K562 (cell line): ENCODE data around the gene NCOA6. TPM values are rescaled to one million over a fixed set of nuclear protein-coding genes. Genes with fewer than 3 reads are reported as not detected.

ENCODE experiments used
- ATAC-seq: fragments of 200-7000 bp; cut with Tn5 transposase; 3 replicates; pipeline ENCODE4 v1.9.1; 2020; ENCODE audit warnings: moderate library complexity
- BruUV-seq: library from RNA; stranded (reverse); fragments of 400-500 nt; replicated peaks from 2 replicates; lab custom pipeline; 2021; lab: Mats Ljungman, UMichigan
- CTCF ChIA-PET: fragments of 300-600 bp; formaldehyde crosslinking; extraction: SDS; loops from one replicate; lab custom pipeline; 2021; ENCODE audit warnings: low intra/inter-chr PET ratio; lab: Yijun Ruan, JAX
- POLR2A ChIA-PET: fragments of 300-600, 350-650 bp; sonication (Branson Sonifier 250); formaldehyde crosslinking; extraction: SDS; loops from one replicate; lab custom pipeline; 2021; ENCODE audit warnings: antibody characterized with exemption, inconsistent platforms; lab: Yijun Ruan, JAX
- DNase-seq, 4 experiments: peaks; one replicate each; pipeline versions ENCODE4 v3.0.0 to v3.0.0-alpha.2; 2011 to 2018; ENCODE audit warnings: low spot score in 3 of 4, mixed read lengths in 3 of 4; ENCODE audit errors: extremely low read depth in 1 of 4
- FAIRE-seq: peaks from 2 replicates; lab custom pipeline; 2011; peaks lifted over from hg19 to GRCh38; lab: Jason Lieb, UNC
- H2AFZ ChIP-seq: 2 replicates; pipeline ENCODE4 v1.6.0; 2011; ENCODE audit warnings: low read depth, low read length, control low read depth, inconsistent platforms
- H3K27ac ChIP-seq: fragments of 200-600 bp; 3 replicates; pipeline ENCODE4 v1.8.0; 2011; ENCODE audit warnings: low read depth, mild to moderate bottlenecking, control low read depth, inconsistent platforms, low read length, moderate library complexity, mixed read lengths; ENCODE audit errors: extremely low read depth
- H3K27me3 ChIP-seq, 2 experiments: fragments of 300-600 bp in 1 of 2; 2 replicates in 1 of 2; 3 replicates in 1 of 2; pipeline versions ENCODE4 v1.6.0 to v1.8.0; 2011; ENCODE audit warnings: inconsistent platforms in 2 of 2, low read length in 2 of 2, mild to moderate bottlenecking in 1 of 2, mixed read lengths in 1 of 2, moderate library complexity in 1 of 2; ENCODE audit not compliant: control insufficient read depth in 2 of 2, insufficient read depth in 2 of 2
- H3K36me3 ChIP-seq: fragments of 300-600 bp; 3 replicates; pipeline ENCODE4 v1.8.0; 2011; ENCODE audit warnings: mild to moderate bottlenecking, low read length, inconsistent platforms; ENCODE audit not compliant: control insufficient read depth, insufficient read depth
- H3K4me1 ChIP-seq, 2 experiments: fragments of 200-600 bp in 1 of 2; replicated peaks in 1 of 2; 2 replicates in 1 of 2; 3 replicates in 1 of 2; pipeline versions ENCODE4 v1.5.1 to v1.8.0; 2011; ENCODE audit warnings: inconsistent platforms in 2 of 2, low read length in 2 of 2, mild to moderate bottlenecking in 1 of 2, mixed read lengths in 1 of 2, moderate library complexity in 1 of 2; ENCODE audit not compliant: control insufficient read depth in 2 of 2, insufficient read depth in 2 of 2
- H3K4me2 ChIP-seq: 2 replicates; pipeline ENCODE4 v1.6.1; 2011; ENCODE audit warnings: low read length, control low read depth, inconsistent platforms, mixed read lengths; ENCODE audit not compliant: insufficient read depth
- H3K4me3 ChIP-seq: fragments of 200-600 bp; sonication (generic), shearing (Covaris generic); 2 replicates; pipeline ENCODE4 v1.5.1; 2016; ENCODE audit warnings: control low read depth, inconsistent platforms
- H3K79me2 ChIP-seq: fragments of 200-600 bp; 3 replicates; pipeline ENCODE4 v1.8.0; 2011; ENCODE audit warnings: low read length, inconsistent platforms; ENCODE audit not compliant: control insufficient read depth, insufficient read depth
- H3K9ac ChIP-seq, 2 experiments: 2 replicates each; pipeline versions ENCODE4 v1.6.0 to v1.6.1; 2011; ENCODE audit warnings: low read depth in 2 of 2, low read length in 2 of 2, control low read depth in 1 of 2, inconsistent platforms in 1 of 2, mild to moderate bottlenecking in 1 of 2, mixed read lengths in 1 of 2; ENCODE audit not compliant: insufficient read depth in 1 of 2
- H3K9me1 ChIP-seq: one replicate; pipeline ENCODE4 v1.6.0; 2011; ENCODE audit warnings: inconsistent platforms, mild to moderate bottlenecking, low read length, moderate library complexity; ENCODE audit not compliant: control insufficient read depth, insufficient read depth
- H3K9me3 ChIP-seq: replicated peaks from 2 replicates; pipeline ENCODE4 v1.5.1; 2011; ENCODE audit warnings: low read depth, low read length, inconsistent platforms; ENCODE audit not compliant: control insufficient read depth, insufficient read depth
- H4K20me1 ChIP-seq: replicated peaks from 2 replicates; pipeline ENCODE4 v1.6.1; 2011; ENCODE audit warnings: low read length, inconsistent platforms, mixed read lengths; ENCODE audit not compliant: control insufficient read depth, insufficient read depth
- FUS ChIP-seq: fragments of 200-400 bp; formaldehyde crosslinking; optimal IDR thresholded peaks from 2 replicates; pipeline ENCODE3; 2017; ENCODE audit warnings: low read depth, low read length
- GTF2E2 ChIP-seq: fragments of 200-800 bp; sonication (Bioruptor generic); IDR thresholded peaks from 2 replicates; pipeline ENCODE4 v1.6.1; 2016; ENCODE audit warnings: missing genetic modification characterization, missing compliant biosample characterization
- LCOR ChIP-seq: sonication (generic); formaldehyde crosslinking; IDR thresholded peaks from 2 replicates; pipeline ENCODE4 v1.8.0; 2022; ENCODE audit warnings: mild to moderate bottlenecking, missing genetic modification reagents
- NFATC3 ChIP-seq: fragments of 450-650 bp; IDR thresholded peaks from 2 replicates; pipeline ENCODE4 v1.6.1; 2017; ENCODE audit warnings: mild to moderate bottlenecking
- ZEB2 ChIP-seq: fragments of 450-650 bp; IDR thresholded peaks from 2 replicates; pipeline ENCODE4 v1.6.1; 2016
- ZNF146 ChIP-seq: IDR thresholded peaks from one replicate; pipeline ENCODE4 v1.6.1; 2018; ENCODE audit warnings: missing compliant biosample characterization; ENCODE audit not compliant: unreplicated experiment
- WGBS: fragments of 100-300 bp; shearing (Covaris generic); methylation state at CpG from one replicate; pipeline ENCODE4 v1.1.6; 2016; ENCODE audit warnings: low coverage, mixed read lengths; ENCODE audit not compliant: insufficient coverage; ENCODE audit errors: missing lambda C conversion rate; 5-methylcytosine and 5-hydroxymethylcytosine counted together
- in situ Hi-C: fragments of 300-500 bp; cut with MboI; formaldehyde crosslinking; loops from 4 replicates; pipeline ENCODE4 v1.15.0; 2018; ENCODE audit warnings: inconsistent platforms, mixed read lengths
- intact Hi-C: fragments of 100-400 bp; cut with micrococcal nuclease; formaldehyde crosslinking; loops from 2 replicates; pipeline ENCODE4 v1.14.2; 2022
- polyA plus RNA-seq, 8 experiments: library from polyadenylated mRNA; depleted of rRNA in 4 of 8; stranded (reverse) in 5 of 8; unstranded in 3 of 8; fragments of >200 nt; fragmentation: Nextera tagmentation in 2 of 8; fragmentation: Illumina TruSeq in 1 of 8; extraction: Ambion mirVana in 2 of 8; extraction: Trizol in 1 of 8; gene quantifications; 2 replicates each; pipeline versions ENCODE4 v1.2.1 to v1.2.3, GENCODE V29; 2011 to 2014; ENCODE audit warnings: inconsistent platforms in 1 of 8, missing spikeins in 1 of 8
- total RNA-seq, 7 experiments: library from RNA; depleted of rRNA in 6 of 7; stranded (reverse); fragments of >200 nt in 6 of 7; fragmentation: Illumina TruSeq in 2 of 7; extraction: Trizol in 2 of 7; gene quantifications; 2 replicates each; pipeline versions ENCODE4 v1.2.1 to v1.2.3, GENCODE V29; 2011 to 2021; ENCODE audit warnings: low replicate concordance in 1 of 7
- TF ChIP-seq, protein P1 (sequence below): fragments of 250-450 bp; sonication (Bioruptor Pico); IDR thresholded peaks from 2 replicates; pipeline ENCODE4 v1.5.1; 2021; ENCODE audit warnings: mild to moderate bottlenecking
- TF ChIP-seq, protein P2 (sequence below), 2 experiments: fragments of 450-650 bp; IDR thresholded peaks; 2 replicates each; pipeline ENCODE4 v1.6.1; 2018; ENCODE audit warnings: mild to moderate bottlenecking in 2 of 2, low read depth in 1 of 2; ENCODE audit not compliant: partially characterized antibody in 2 of 2
- TF ChIP-seq, protein P3 (sequence below): fragments of 450-650 bp; conservative IDR thresholded peaks from 2 replicates; pipeline ENCODE4 v1.6.1; 2016; ENCODE audit warnings: missing genetic modification characterization, low read depth, mild to moderate bottlenecking, missing compliant biosample characterization, moderate library complexity
- TF ChIP-seq, protein P4 (sequence below): fragments of 450-650 bp; IDR thresholded peaks from 2 replicates; pipeline ENCODE4 v1.6.1; 2016; ENCODE audit warnings: antibody characterized with exemption

Gene NCOA6
- total and polyA plus RNA-seq, 9 of the 15 experiments (the other 6 are each of a cell fraction or from before 2014, with no cell fraction given): 6.1 to 25.0 (median 9.5) TPM

DNA sequence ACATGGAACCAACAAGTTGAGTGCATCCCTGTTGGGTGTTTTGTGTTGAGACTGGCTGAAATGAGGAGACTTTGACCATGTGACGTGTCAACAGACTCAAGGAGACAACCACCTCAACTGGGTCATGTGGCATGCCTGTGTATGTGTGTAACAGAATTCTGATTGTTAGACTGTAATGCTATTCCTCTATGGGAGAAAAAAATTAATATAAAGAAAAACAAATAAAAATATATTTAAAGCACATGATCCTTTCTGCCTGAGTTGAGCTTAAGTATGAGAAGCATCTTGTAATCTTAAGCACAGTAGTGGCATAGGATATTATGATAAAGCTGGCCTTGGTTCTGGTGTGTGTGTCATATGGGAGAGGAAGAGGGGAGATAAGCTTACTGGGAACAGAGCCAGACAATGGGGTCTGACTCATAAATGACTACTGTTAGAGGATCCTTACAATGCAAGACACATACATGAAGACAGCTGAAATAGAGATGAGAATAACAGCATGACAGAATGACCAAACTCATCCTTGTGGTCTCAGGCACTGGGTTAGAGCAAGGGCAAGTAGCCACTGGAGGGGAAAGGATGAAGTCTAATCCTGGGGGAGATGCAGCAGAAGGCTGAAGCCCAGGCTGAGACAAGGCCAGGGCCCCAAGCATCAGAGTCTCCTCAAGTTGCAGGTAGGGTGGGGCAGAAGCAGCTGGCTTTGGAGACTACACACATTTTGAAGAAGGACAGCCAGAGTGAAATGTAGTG lies 112.1 kb downstream of the NCOA6 start (continued):
- TF ChIP-seq, protein P1, sequence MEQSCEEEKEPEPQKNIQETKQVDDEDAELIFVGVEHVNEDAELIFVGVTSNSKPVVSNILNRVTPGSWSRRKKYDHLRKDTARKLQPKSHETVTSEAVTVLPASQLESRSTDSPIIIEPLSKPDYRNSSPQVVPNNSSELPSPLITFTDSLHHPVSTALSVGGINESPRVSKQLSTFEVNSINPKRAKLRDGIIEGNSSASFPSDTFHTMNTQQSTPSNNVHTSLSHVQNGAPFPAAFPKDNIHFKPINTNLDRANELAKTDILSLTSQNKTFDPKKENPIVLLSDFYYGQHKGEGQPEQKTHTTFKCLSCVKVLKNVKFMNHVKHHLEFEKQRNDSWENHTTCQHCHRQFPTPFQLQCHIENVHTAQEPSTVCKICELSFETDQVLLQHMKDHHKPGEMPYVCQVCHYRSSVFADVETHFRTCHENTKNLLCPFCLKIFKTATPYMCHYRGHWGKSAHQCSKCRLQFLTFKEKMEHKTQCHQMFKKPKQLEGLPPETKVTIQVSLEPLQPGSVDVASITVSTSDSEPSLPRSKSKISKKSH (CRISPR knock-in tag): no peak
- TF ChIP-seq ZEB2 (peak; percentile 86), NFATC3 (0 out of 2 replicates have a peak, but pooled peaks have one; percentile 32)

DNA sequence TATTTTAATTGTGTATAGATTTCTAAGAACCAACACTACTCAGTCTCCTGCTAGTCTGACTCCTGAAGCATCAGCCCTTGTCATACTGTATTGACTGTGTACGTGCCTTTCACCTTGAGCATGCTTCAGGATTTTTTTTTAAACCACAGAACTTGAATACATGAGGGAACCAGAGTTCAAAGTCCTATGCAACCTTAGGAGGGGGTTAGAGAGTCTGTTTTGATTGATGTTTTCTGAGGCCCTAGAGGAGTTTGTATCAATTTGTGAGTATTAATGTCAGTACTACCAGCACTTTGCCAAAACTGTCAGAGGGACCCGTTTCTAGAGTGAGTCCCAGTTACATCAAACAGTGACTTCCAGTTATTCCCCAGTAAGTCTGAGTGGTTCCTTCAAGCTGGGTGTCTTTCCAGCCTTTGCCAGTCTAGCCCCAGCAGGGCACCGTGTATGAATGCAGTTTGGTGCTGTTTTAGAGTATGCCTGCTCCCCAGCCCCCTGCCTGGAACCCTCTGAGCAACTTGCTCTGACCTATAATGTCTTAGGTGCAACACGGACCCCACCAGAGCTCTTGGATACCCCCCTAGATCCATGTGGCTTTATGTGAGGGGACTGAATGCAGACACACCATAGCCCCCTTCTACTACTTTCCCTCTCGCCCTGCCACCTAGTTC lies 112.8 kb downstream of the NCOA6 start:
- Histone ChIP-seq H3K27ac (peak overlapping the region; percentile 76), H3K9me3 (no peaks in the 10 kb centered on the region), H3K9me1 (no peaks in the 10 kb centered on the region), H4K20me1 (0 out of 2 replicates have a peak, but pooled peaks cover 2% of the 10 kb centered on the region), H2AFZ (no peak overlapping the region), H3K4me2 (peak overlapping the region; percentile 44), H3K9ac (peak overlapping the region; percentile 33 to 57; a peak in 3 of 4 replicates), H3K79me2 (no peaks in the 10 kb centered on the region), H3K27me3 (no peaks in the 10 kb centered on the region), H3K4me3 (no peak overlapping the region), H3K4me1 (peaks cover 32 to 37% of the 10 kb centered on the region in 2 experiments), H3K36me3 (peaks cover 13% of the 10 kb centered on the region; the same call in 2 of the 3 replicates)
- ChIA-PET POLR2A (interaction anchor here (0.7 to 1.6 kb wide), 8 partner anchors 9 to 130 kb away, joined by 3 to 7 read pairs (median 4); partner anchors contain the start of gene TP53INP2), CTCF (interaction anchor here (0.7 kb wide), 1 partner anchor 32 kb away, joined by 3 read pairs; no protein-coding TSS in a partner anchor)
- in situ Hi-C loops (no loop called here), intact Hi-C loops (loop anchor here (5.0 kb wide), 1 partner anchor 55 kb away; no protein-coding TSS in a partner anchor)
- FAIRE-seq (no peak), ATAC-seq (no peak), DNase-seq (no peak)
- no TSS peak for BruUV-seq
- WGBS: 34% methylated on average over 5 of the region's 5 CpGs
- 0 out of 2 replicates have a peak, but pooled peaks have one; percentile 48 for TF ChIP-seq GTF2E2 (tag)
- TF ChIP-seq, protein P2, sequence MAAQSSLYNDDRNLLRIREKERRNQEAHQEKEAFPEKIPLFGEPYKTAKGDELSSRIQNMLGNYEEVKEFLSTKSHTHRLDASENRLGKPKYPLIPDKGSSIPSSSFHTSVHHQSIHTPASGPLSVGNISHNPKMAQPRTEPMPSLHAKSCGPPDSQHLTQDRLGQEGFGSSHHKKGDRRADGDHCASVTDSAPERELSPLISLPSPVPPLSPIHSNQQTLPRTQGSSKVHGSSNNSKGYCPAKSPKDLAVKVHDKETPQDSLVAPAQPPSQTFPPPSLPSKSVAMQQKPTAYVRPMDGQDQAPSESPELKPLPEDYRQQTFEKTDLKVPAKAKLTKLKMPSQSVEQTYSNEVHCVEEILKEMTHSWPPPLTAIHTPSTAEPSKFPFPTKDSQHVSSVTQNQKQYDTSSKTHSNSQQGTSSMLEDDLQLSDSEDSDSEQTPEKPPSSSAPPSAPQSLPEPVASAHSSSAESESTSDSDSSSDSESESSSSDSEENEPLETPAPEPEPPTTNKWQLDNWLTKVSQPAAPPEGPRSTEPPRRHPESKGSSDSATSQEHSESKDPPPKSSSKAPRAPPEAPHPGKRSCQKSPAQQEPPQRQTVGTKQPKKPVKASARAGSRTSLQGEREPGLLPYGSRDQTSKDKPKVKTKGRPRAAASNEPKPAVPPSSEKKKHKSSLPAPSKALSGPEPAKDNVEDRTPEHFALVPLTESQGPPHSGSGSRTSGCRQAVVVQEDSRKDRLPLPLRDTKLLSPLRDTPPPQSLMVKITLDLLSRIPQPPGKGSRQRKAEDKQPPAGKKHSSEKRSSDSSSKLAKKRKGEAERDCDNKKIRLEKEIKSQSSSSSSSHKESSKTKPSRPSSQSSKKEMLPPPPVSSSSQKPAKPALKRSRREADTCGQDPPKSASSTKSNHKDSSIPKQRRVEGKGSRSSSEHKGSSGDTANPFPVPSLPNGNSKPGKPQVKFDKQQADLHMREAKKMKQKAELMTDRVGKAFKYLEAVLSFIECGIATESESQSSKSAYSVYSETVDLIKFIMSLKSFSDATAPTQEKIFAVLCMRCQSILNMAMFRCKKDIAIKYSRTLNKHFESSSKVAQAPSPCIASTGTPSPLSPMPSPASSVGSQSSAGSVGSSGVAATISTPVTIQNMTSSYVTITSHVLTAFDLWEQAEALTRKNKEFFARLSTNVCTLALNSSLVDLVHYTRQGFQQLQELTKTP (IDR thresholded peaks at IDR 0.05; ENCODE audit: low read depth in 1 of 2, partially characterized antibody in 2 of 2): no peak
- TF ChIP-seq FUS: no peak
- no peak for TF ChIP-seq ZNF146 (CRISPR knock-in tag)
- TF ChIP-seq, protein P3, sequence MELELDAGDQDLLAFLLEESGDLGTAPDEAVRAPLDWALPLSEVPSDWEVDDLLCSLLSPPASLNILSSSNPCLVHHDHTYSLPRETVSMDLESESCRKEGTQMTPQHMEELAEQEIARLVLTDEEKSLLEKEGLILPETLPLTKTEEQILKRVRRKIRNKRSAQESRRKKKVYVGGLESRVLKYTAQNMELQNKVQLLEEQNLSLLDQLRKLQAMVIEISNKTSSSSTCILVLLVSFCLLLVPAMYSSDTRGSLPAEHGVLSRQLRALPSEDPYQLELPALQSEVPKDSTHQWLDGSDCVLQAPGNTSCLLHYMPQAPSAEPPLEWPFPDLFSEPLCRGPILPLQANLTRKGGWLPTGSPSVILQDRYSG (tag): peak; percentile 67; the same call in 1 of the 2 replicates
- TF ChIP-seq, protein P4, sequence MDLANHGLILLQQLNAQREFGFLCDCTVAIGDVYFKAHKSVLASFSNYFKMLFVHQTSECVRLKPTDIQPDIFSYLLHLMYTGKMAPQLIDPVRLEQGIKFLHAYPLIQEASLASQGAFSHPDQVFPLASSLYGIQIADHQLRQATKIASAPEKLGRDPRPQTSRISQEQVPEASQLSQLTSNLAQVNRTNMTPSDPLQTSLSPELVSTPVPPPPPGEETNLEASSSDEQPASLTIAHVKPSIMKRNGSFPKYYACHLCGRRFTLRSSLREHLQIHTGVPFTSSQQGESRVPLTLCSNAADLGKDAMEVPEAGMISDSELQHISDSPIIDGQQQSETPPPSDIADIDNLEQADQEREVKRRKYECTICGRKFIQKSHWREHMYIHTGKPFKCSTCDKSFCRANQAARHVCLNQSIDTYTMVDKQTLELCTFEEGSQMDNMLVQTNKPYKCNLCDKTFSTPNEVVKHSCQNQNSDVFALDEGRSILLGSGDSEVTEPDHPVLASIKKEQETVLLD: no peak
- no peak for TF ChIP-seq LCOR (CRISPR knock-in tag)
